Immature natural killer cell (primary cell): Measurements from ENCODE around the gene CDK5RAP2. TPM values are rescaled to one million over a fixed set of nuclear protein-coding genes. Genes with fewer than 3 reads are reported as not detected.

Experiments
- DNase-seq, 3 donors: peaks; one replicate each; pipeline ENCODE4 v3.0.0; 2022; ENCODE audit warnings: mixed read lengths in 1 of 3
- H3K27ac Mint-ChIP-seq, 6 donors: one replicate each; pipeline ENCODE4 v1.8.0; 2020; ENCODE audit warnings: mixed read lengths in 6 of 6, mild to moderate bottlenecking in 5 of 6, inconsistent platforms in 4 of 6, moderate library complexity in 3 of 6
- H3K27me3 Mint-ChIP-seq, 3 donors: one replicate each; pipeline ENCODE4 v1.8.0; 2020 to 2021; ENCODE audit warnings: low read depth in 3 of 3, mild to moderate bottlenecking in 3 of 3, mixed read lengths in 3 of 3, moderate library complexity in 3 of 3, inconsistent platforms in 1 of 3
- H3K36me3 Mint-ChIP-seq, 3 donors: one replicate each; pipeline ENCODE4 v1.8.0; 2020; ENCODE audit warnings: mixed read lengths in 3 of 3, inconsistent platforms in 2 of 3, mild to moderate bottlenecking in 2 of 3
- H3K4me1 Mint-ChIP-seq, 2 donors: one replicate each; pipeline ENCODE4 v1.8.0; 2020; ENCODE audit warnings: inconsistent platforms in 2 of 2, mild to moderate bottlenecking in 2 of 2, mixed read lengths in 2 of 2, moderate library complexity in 1 of 2
- H3K4me3 Mint-ChIP-seq, 5 donors: one replicate each; pipeline ENCODE4 v1.8.0; 2020; ENCODE audit warnings: mild to moderate bottlenecking in 5 of 5, mixed read lengths in 5 of 5, inconsistent platforms in 3 of 5, moderate library complexity in 3 of 5
- H3K9me3 Mint-ChIP-seq, 6 donors: one replicate each; pipeline ENCODE4 v1.8.0; 2020; ENCODE audit warnings: mild to moderate bottlenecking in 6 of 6, mixed read lengths in 6 of 6, inconsistent platforms in 4 of 6, moderate library complexity in 3 of 6
- polyA plus RNA-seq, 3 donors: library from polyadenylated mRNA; unstranded; fragments of 300-500 nt; fragmentation: Illumina TruSeq; gene quantifications; one replicate each; pipeline ENCODE4 v1.2.3, GENCODE V29; 2021

CDK5RAP2 gene
- polyA plus RNA-seq, 3 donors from 2014 or later = 6.7 to 32.7 (median 11.6) TPM

DNA sequence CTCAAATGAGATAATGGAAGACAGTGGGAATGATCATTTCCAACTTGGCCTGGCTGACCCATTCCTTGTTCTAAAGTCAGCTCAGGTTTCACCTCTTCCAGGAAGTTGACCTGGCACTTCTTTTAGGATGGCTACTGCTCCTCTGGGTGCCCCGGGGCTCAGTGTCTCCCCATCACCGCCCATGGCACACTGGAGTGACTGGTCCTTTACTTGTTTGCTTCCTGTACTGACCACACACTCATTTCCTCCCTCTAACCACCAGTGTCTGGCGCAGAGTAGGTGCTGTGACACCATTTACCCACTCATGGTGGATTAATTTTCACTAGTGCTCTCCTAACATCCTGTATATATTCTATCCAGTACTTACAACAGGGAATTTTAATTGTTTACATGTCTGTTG lies 183.5 kb downstream of the CDK5RAP2 start:
- no peak for DNase-seq
- Mint-ChIP-seq H3K4me3 (peak overlapping the region in 1 of 5 donors; percentile 8), H3K36me3 (peaks cover 52 to 63% (median 62%) of the 10 kb centered on the region in 3 donors), H3K9me3 (no peaks in the 10 kb centered on the region), H3K4me1 (peaks cover 34 to 47% of the 10 kb centered on the region in 2 donors), H3K27me3 (peaks cover 0 to 2% (median 2%) of the 10 kb centered on the region in 3 donors), H3K27ac (peak overlapping the region in 2 of 6 donors; percentile 1 to 3)

DNA sequence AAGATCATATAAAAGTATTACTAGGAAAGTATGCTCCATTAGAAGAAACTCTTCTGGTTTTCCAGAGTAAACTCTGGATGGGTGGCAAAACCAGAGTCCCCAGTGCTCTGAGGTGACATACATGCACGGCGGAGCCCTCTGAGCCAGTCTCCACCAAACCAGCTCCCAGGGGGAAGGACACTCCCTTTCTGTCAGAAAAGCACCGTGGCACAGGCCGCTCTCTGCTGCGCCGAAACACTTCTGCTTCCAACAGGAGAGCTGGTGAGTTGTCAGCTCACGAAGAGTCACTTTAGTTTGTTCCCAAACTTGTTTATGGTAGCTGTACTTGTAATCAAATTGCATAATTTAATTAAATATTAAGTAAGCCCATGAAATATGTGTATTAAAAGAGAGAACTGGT lies 184.6 kb downstream of the CDK5RAP2 start:
- Mint-ChIP-seq H3K4me3 (no peak overlapping the region), H3K27me3 (peaks cover 2 to 5% (median 2%) of the 10 kb centered on the region in 3 donors), H3K36me3 (peaks cover 49 to 62% (median 56%) of the 10 kb centered on the region in 3 donors), H3K27ac (peak overlapping the region in 2 of 6 donors; percentile 66 to 73), H3K4me1 (peaks cover 34 to 47% of the 10 kb centered on the region in 2 donors), H3K9me3 (no peaks in the 10 kb centered on the region)
- no peak for DNase-seq

DNA sequence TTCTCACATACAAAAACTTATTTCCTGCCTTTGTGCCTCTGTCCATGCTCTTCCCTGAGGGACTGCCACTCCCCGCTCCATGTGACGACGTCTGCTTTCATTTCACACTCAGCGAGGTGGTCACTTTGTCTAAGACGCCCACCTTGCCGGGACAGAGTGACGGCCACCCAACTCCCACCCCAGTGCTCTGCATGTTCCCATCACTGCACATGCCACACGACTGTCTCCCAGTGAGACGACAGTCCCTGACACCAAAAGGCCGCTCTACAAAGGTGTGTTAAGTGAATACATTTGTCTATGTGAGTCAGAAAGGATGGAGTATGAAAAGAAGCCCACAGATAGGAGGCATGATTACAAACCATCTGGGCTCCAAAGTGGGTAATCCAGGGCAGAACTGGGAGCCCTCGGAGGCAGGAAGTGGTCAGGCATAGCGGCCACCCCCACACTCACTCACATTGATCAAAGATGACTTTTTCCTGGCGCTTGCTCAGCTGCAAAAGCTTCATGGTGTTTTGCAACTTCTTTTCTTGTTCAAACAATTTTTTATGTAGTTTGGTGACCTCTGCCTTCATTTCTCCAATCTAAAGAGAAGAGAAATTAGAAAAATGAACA lies 185.8 kb downstream of the CDK5RAP2 start:
- Mint-ChIP-seq H3K4me1 (peaks cover 34 to 47% of the 10 kb centered on the region in 2 donors), H3K27ac (peak overlapping the region; percentile 63 to 80 (median 70)), H3K4me3 (peak overlapping the region; percentile 53 to 65 (median 61)), H3K27me3 (peaks cover 2 to 5% (median 2%) of the 10 kb centered on the region in 3 donors), H3K36me3 (peaks cover 38 to 54% (median 46%) of the 10 kb centered on the region in 3 donors), H3K9me3 (no peaks in the 10 kb centered on the region)
- peak in 1 of 3 donors; percentile 16 for DNase-seq

DNA sequence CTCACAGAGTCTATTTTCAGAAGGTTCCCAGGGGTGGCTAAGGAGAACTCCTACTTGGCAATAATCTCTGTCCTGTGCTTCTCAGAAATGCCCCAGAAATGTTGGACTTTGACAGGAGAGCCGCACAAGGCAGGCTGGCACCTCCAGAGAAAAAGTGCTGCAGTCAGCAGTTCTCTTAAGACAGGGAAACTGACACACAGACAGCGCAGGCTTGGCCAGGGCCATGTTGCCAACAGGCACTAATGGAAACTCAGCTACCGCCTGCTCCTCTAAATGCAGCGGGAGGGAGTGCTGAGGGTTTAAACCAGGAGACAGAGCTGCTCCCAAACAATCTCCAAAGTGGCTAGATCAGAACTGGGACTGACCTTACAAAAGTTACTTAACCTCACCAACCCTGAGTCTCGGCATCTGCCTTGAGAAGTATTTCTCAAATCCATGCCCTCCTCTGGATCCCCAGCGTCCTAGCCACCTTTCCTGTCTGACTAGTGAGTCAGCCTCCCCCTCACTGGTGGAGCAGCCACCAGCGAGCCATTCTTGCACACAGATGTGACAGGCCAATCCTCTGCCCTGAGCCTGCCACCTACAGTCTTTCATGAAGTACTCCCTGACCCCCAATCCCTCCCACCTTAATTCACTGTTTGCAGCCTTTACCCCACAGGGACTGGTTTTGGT lies 186.4 kb downstream of the CDK5RAP2 start:
- no peaks in the 10 kb centered on the region for H3K9me3 Mint-ChIP-seq
- DNase-seq = peak in 1 of 3 donors; percentile 9
- H3K36me3 Mint-ChIP-seq = peaks cover 42 to 54% (median 46%) of the 10 kb centered on the region in 3 donors
- peak overlapping the region in 4 of 5 donors; percentile 53 to 65 (median 58) for H3K4me3 Mint-ChIP-seq
- H3K27me3 Mint-ChIP-seq = peaks cover 2 to 5% (median 2%) of the 10 kb centered on the region in 3 donors
- peak overlapping the region; percentile 60 to 80 (median 70) for H3K27ac Mint-ChIP-seq
- peaks cover 34 to 47% of the 10 kb centered on the region in 2 donors for H3K4me1 Mint-ChIP-seq

DNA sequence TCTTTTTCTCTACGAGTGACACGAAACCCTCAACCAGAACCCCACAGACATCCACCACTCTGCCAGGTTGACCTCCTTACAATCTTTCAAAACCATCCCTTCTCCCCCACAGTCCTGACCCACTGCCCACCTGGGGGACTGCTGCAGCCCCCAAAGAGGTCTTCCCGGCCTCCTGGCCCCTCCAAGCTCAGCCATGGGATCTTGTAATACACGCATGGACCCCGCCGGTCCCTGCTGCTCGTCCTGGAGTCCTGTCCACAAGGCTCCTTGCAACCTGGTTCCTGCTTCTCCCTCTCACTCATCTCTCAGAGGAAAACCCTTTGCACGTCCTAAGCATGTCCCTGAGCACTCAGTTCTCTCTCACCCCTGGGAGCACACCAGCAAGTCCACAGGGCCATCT lies 187.3 kb downstream of the CDK5RAP2 start:
- DNase-seq = no peak
- no peak overlapping the region for H3K4me3 Mint-ChIP-seq
- H3K27ac Mint-ChIP-seq = peak overlapping the region in 2 of 6 donors; percentile 71 to 83
- H3K4me1 Mint-ChIP-seq = peaks cover 31 to 43% of the 10 kb centered on the region in 2 donors
- H3K9me3 Mint-ChIP-seq = no peaks in the 10 kb centered on the region
- peaks cover 2 to 5% (median 4%) of the 10 kb centered on the region in 3 donors for H3K27me3 Mint-ChIP-seq
- H3K36me3 Mint-ChIP-seq = peaks cover 39 to 57% (median 45%) of the 10 kb centered on the region in 3 donors

DNA sequence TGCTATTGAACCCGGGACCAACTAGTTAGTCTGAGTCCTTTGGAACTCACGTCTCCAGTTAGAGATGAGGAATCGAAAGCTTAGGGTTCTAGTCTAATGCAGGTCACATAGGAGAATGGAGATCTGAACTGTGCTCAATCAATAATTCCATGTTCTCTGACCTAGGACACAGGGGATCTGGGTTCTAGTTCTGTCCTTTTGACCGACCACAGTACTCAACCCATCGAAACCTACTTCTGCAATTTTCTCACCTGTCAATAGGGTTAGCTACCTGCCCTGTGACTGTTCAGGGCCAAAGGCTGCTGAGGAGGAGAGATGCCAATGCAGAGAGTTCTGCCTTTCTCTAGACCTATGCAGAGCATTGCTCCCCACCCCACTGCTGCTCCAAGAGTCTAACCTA lies 187.7 kb downstream of the CDK5RAP2 start:
- no peaks in the 10 kb centered on the region for H3K9me3 Mint-ChIP-seq
- no peak for DNase-seq
- H3K27me3 Mint-ChIP-seq = peaks cover 2 to 5% (median 4%) of the 10 kb centered on the region in 3 donors
- H3K4me1 Mint-ChIP-seq = peaks cover 29 to 38% of the 10 kb centered on the region in 2 donors
- H3K4me3 Mint-ChIP-seq = no peak overlapping the region
- H3K27ac Mint-ChIP-seq = no peak overlapping the region
- peaks cover 37 to 58% (median 43%) of the 10 kb centered on the region in 3 donors for H3K36me3 Mint-ChIP-seq

DNA sequence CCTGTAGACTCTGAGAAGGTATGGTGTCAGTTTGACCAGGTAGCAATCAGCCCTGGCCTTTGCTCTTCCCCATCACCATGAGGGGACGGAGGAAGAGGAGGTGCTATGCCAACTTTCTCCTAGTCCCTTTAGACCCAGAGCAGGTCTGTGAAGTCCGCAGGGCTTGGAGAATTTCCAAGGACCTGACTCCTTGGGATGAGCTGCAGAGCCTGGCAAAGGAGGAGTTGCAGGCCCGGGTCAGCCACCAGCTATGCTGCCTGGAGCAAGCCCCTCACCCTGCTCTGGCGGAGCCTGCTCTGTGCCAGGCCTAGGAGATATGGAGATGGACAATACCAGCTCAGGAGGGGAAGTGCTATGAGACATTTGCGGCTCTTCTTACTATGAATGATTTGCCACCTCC lies 188.3 kb downstream of the CDK5RAP2 start:
- Mint-ChIP-seq H3K9me3 (no peaks in the 10 kb centered on the region), H3K4me1 (peaks cover 24 to 33% of the 10 kb centered on the region in 2 donors), H3K36me3 (peaks cover 37 to 57% (median 42%) of the 10 kb centered on the region in 3 donors), H3K27ac (peak overlapping the region in 1 of 6 donors; percentile 55), H3K4me3 (no peak overlapping the region), H3K27me3 (peaks cover 2 to 5% (median 4%) of the 10 kb centered on the region in 3 donors)
- no peak for DNase-seq

DNA sequence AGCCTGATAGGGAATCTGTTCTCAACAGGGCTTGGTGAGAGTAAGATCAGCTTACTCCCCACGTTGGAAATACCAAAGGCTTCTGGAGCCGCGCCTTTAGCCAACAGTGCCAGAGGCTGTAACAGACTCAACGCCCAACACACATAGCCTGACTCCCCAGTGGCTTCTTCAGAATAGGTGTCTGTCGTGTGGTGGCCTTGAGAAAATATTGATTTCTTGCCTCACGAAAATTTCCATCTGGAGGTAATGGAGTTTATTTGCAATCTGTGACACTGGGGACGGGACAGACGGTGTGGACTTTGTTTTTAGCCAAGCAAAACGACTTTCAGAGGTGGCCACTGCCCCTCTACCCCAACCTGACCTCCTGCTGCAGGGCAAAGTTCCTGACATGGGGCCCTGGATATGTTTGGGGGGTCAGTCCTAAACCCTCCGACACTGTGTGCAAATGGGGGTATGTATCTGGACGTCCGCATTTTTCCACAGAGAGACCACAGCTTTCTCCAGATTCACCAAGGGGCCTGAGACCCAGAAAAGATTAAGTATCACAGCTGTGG lies 189.3 kb downstream of the CDK5RAP2 start:
- peak overlapping the region in 1 of 6 donors; percentile 46 for H3K27ac Mint-ChIP-seq
- DNase-seq = no peak
- H3K9me3 Mint-ChIP-seq = no peaks in the 10 kb centered on the region
- H3K4me1 Mint-ChIP-seq = peaks cover 17 to 23% of the 10 kb centered on the region in 2 donors
- H3K36me3 Mint-ChIP-seq = peaks cover 30 to 53% (median 34%) of the 10 kb centered on the region in 3 donors
- peaks cover 2 to 5% (median 4%) of the 10 kb centered on the region in 3 donors for H3K27me3 Mint-ChIP-seq
- H3K4me3 Mint-ChIP-seq = no peak overlapping the region

DNA sequence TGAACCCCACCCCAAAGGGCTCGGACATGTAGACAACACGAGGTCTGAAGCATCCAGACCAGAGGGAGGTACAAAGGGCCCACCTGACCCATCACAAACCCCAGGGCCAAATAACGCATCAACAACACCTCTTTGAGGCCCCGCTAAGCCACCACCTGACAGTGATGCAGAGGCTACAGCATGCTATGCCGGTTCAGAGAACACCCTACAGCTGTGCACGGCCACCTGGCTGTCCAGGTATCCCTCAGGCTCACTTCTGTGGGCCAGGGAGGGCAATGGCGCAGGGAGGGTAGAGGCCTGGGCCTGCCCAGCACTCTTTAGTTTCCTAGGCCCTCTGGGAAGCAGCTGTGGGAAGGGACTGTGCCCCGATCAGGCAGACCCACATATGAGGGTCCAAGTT lies 190.1 kb downstream of the CDK5RAP2 start:
- no peak overlapping the region for H3K4me3 Mint-ChIP-seq
- H3K27me3 Mint-ChIP-seq = peaks cover 2 to 5% (median 5%) of the 10 kb centered on the region in 3 donors
- peaks cover 30 to 53% (median 32%) of the 10 kb centered on the region in 3 donors for H3K36me3 Mint-ChIP-seq
- H3K4me1 Mint-ChIP-seq = peaks cover 16 to 17% of the 10 kb centered on the region in 2 donors
- H3K27ac Mint-ChIP-seq = no peak overlapping the region
- no peaks in the 10 kb centered on the region for H3K9me3 Mint-ChIP-seq
- no peak for DNase-seq

DNA sequence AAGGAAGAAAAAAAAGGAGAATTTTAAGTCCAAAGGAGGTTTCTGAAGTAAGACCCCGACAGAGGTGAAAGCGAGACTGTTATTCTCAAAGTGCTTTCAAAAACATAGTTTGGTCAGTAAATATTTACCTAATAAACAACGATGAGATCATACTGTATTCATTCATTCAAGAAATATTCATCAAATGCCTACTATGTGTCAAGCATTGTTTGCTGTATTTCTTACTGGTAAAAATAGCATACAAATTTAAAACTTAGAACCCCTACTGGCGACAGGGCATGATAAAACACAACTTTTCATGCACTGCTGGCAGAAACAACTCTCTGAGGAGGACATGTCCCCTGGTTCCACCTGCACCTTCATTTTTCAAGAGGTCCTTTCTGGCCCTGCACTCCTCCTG lies 190.7 kb downstream of the CDK5RAP2 start:
- H3K27ac Mint-ChIP-seq = peak overlapping the region in 1 of 6 donors; percentile 30
- peaks cover 25 to 53% (median 26%) of the 10 kb centered on the region in 3 donors for H3K36me3 Mint-ChIP-seq
- H3K27me3 Mint-ChIP-seq = peaks cover 4 to 5% (median 5%) of the 10 kb centered on the region in 3 donors
- H3K9me3 Mint-ChIP-seq = no peaks in the 10 kb centered on the region
- H3K4me3 Mint-ChIP-seq = no peak overlapping the region
- DNase-seq = no peak
- H3K4me1 Mint-ChIP-seq = peaks cover 11% of the 10 kb centered on the region in 2 donors

DNA sequence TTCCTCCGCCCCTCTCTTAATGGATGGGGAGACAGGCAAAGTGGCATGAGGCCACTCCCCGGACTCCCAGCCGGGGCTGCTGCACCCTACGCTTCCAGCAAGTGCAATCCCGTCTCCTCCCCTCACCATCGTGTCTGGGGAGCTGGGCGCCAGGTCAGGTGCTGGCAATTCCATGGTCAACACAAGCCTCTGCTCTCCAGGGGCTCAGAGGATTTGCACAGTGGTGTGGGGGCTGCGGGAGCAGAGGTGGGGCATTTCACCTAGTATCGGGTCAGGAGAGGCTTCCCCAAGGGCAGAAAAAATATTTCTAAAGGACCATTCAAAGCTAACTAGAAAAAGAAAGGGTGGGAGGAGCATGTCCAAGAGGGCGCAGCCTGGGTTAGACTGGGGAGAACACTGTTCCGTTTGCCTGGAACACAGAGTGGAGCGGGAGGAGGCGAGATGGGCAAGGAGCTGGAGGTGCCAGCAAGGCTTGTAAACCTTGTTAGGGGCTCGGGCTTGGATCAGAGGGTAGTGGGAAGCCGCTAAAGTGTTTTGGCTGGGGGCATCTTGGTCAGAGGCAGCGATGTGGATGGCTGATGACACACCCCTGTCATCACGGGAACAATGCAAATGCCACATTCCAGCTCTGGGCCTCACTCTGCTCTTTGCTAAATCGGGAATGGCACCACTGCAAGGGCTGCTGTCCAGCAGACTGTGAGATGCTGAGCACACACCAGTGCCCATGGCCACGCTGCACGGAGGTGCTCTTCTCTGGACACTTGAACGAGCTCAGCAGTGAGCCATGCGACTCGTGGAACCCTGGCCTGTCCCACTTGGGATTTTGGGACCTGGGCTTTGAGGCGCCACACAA lies 191.7 kb downstream of the CDK5RAP2 start:
- Mint-ChIP-seq H3K36me3 (peaks cover 18 to 43% (median 19%) of the 10 kb centered on the region in 3 donors), H3K4me1 (peaks cover under 1 to 3% of the 10 kb centered on the region in 2 donors), H3K9me3 (no peaks in the 10 kb centered on the region), H3K4me3 (no peak overlapping the region), H3K27me3 (peaks cover 4 to 6% (median 4%) of the 10 kb centered on the region in 3 donors), H3K27ac (peak overlapping the region in 1 of 6 donors; percentile 34)
- no peak for DNase-seq

DNA sequence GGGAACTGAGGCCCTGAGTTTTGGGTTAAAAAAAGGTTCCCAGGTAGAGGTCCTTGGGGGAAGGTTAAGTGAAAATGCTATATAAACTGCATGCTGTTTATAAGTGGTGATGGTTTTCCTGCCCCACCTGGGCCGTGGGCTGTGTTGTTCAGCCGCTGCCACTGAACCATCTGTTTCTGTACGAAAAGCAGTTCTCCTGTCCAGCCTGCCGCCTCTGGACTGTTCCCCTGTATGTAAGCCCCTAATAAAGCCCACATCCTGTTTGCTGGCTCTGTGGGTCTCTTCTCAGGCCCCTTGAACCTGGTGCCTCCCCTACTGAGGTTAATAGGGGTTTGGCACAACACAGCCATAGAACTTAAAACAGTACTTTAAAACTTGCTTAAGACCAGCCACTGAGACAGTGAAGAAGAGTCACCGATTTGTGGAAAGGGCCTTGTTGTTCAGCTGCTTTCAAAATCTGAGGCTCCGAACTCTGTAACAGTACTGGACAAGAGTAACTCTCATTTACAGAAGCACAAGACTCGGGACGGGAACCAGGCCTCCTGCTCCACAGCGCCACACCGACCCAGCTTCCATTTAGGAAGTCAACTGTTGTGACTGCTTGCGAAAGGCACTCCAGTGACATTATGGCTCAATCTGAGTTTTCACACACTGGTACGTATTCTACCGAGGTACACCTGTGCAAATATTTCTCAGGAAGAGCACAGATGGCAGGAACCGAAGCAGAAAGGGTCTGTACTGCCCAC lies 192.5 kb downstream of the CDK5RAP2 start:
- Mint-ChIP-seq H3K36me3 (peaks cover 11 to 35% (median 12%) of the 10 kb centered on the region in 3 donors), H3K4me3 (no peak overlapping the region), H3K4me1 (peaks cover 0 to 1% of the 10 kb centered on the region in 2 donors), H3K27ac (peak overlapping the region in 1 of 6 donors; percentile 48), H3K9me3 (no peaks in the 10 kb centered on the region), H3K27me3 (peaks cover 4 to 6% (median 4%) of the 10 kb centered on the region in 3 donors)
- DNase-seq = no peak
